Sigmoid colon (tissue), 7 donors: Measurements from ENCODE around the gene MAEL. TPM values are rescaled to one million over a fixed set of nuclear protein-coding genes. Genes with fewer than 3 reads are reported as not detected.

ENCODE experiments used
- DNase-seq: peaks from one replicate; pipeline ENCODE4 v3.0.0-alpha.2; 2019
- H3K27ac ChIP-seq, 4 donors: fragments of 200-600 bp; sonication (generic); one replicate each; pipeline ENCODE4 v1.5.1; 2016 to 2019; ENCODE audit warnings: mild to moderate bottlenecking in 1 of 4
- H3K27me3 ChIP-seq, 3 donors: fragments of 200-600 bp; sonication (generic); one replicate each; pipeline ENCODE4 v1.5.1; 2019; ENCODE audit warnings: mild to moderate bottlenecking in 1 of 3
- H3K36me3 ChIP-seq, 4 donors: fragments of 200-600 bp; sonication (generic); one replicate each; pipeline ENCODE4 v1.5.1; 2016 to 2019
- H3K4me1 ChIP-seq, 4 donors: fragments of 200-600 bp; sonication (generic); one replicate each; pipeline ENCODE4 v1.5.1; 2017 to 2019
- H3K4me3 ChIP-seq, 4 donors: fragments of 200-600 bp; sonication (generic); one replicate each; pipeline ENCODE4 v1.5.1; 2017 to 2019; ENCODE audit warnings: mild to moderate bottlenecking in 2 of 4, moderate library complexity in 1 of 4
- H3K9me3 ChIP-seq, 4 donors: fragments of 200-600 bp in 3 of 4; sonication (generic) in 3 of 4; one replicate each; pipeline versions ENCODE4 v1.5.1 to v1.6.1; 2013 to 2019
- CTCF ChIP-seq, 4 experiments: fragments of 450-650 bp in 3 of 4; fragments of 200-600 bp in 1 of 4; IDR thresholded peaks; one replicate each; pipeline ENCODE4 v1.5.1; 2016 to 2019; ENCODE audit warnings: antibody characterized with exemption in 4 of 4, mild to moderate bottlenecking in 3 of 4, moderate library complexity in 2 of 4
- EP300 ChIP-seq, 4 donors: sonication (generic); formaldehyde crosslinking; IDR thresholded peaks; one replicate each; pipeline ENCODE4 v1.6.1; 2017; ENCODE audit warnings: antibody characterized with exemption in 4 of 4
- POLR2A ChIP-seq, 2 donors: fragments of 450-650 bp; IDR thresholded peaks; one replicate each; pipeline ENCODE4 v1.6.1; 2016; ENCODE audit warnings: antibody characterized with exemption in 2 of 2, mild to moderate bottlenecking in 2 of 2, moderate library complexity in 2 of 2
- POLR2AphosphoS5 ChIP-seq, 4 donors: sonication (generic); formaldehyde crosslinking; IDR thresholded peaks; one replicate each; pipeline ENCODE4 v1.6.1; 2017; ENCODE audit warnings: antibody characterized with exemption in 4 of 4
- WGBS, 2 donors: extraction: QIAGEN DNeasy Blood & Tissue Kit; methylation state at CpG; one replicate each; pipeline ENCODE4 v1.1.7; 2013; 5-methylcytosine and 5-hydroxymethylcytosine counted together
- intact Hi-C: fragments of 100-400 bp; cut with DNase I; formaldehyde crosslinking; loops from one replicate; pipeline ENCODE4 v1.15.1; 2023
- polyA plus RNA-seq, 3 donors: library from polyadenylated mRNA; stranded (reverse); fragments of 200-250 nt; gene quantifications; one replicate each; pipeline ENCODE4 v1.2.3, GENCODE V29; 2013
- total RNA-seq, 4 donors: library from RNA; depleted of rRNA; stranded (reverse); fragments of >200 nt; gene quantifications; one replicate each; pipeline ENCODE4 v1.1.0, GENCODE V29; 2016
- donor health status: healthy with polysubstance abuse.
- donor health status: Bipolar disorder and iron deficiency.
- donor health status: healthy.

MAEL gene
- total and polyA plus RNA-seq, 7 donors, result 0.07 to 1.6 (median 1.1) TPM; not detected in 1

GRCh38 chr1:166980383-166980782, 8.7 kb upstream of the MAEL start:
- 77 to 81% methylated on average over 1 of the region's 1 CpG for WGBS, 2 donors
- Histone ChIP-seq H3K36me3 (no peaks in the 10 kb centered on the region), H3K4me3 (no peak overlapping the region), H3K4me1 (peaks cover 0 to 11% (median 4%) of the 10 kb centered on the region in 4 donors), H3K9me3 (no peaks in the 10 kb centered on the region), H3K27me3 (no peaks in the 10 kb centered on the region), H3K27ac (no peak overlapping the region)
- no peak for DNase-seq
- intact Hi-C loops, result no loop called here
- TF ChIP-seq POLR2AphosphoS5 (IDR thresholded peaks at IDR 0.05) (no peak), POLR2A (IDR thresholded peaks at IDR 0.05) (no peak), CTCF (IDR thresholded peaks at IDR 0.05) (no peak), EP300 (IDR thresholded peaks at IDR 0.05) (no peak)

- peaks cover 0 to 11% (median 4%) of the 10 kb centered on the region in 4 donors for H3K4me1 ChIP-seq
- H3K27ac ChIP-seq, result no peak overlapping the region
- no peak for TF ChIP-seq POLR2A (IDR thresholded peaks at IDR 0.05)
- TF ChIP-seq POLR2AphosphoS5 (IDR thresholded peaks at IDR 0.05), result no peak
- no peak for TF ChIP-seq EP300 (IDR thresholded peaks at IDR 0.05)
- no peak for TF ChIP-seq CTCF (IDR thresholded peaks at IDR 0.05)
- no peaks in the 10 kb centered on the region for H3K27me3 ChIP-seq
- 85 to 90% methylated on average over 3 of the region's 3 CpGs for WGBS, 2 donors
- intact Hi-C loops, result no loop called here
- no peak overlapping the region for H3K4me3 ChIP-seq
- no peaks in the 10 kb centered on the region for H3K36me3 ChIP-seq
- no peak for DNase-seq
- no peaks in the 10 kb centered on the region for H3K9me3 ChIP-seq
Measured at GRCh38 chr1:166980818-166981217, 8.3 kb upstream of the MAEL start.

GRCh38 chr1:166981589-166981988, 7.5 kb upstream of the MAEL start:
- H3K27me3 ChIP-seq, result no peaks in the 10 kb centered on the region
- H3K4me1 ChIP-seq, result peaks cover 0 to 4% (median under 1%) of the 10 kb centered on the region in 4 donors
- TF ChIP-seq CTCF (IDR thresholded peaks at IDR 0.05), result no peak
- TF ChIP-seq EP300 (IDR thresholded peaks at IDR 0.05), result no peak
- no peak for TF ChIP-seq POLR2A (IDR thresholded peaks at IDR 0.05)
- no peak for TF ChIP-seq POLR2AphosphoS5 (IDR thresholded peaks at IDR 0.05)
- H3K9me3 ChIP-seq, result no peaks in the 10 kb centered on the region
- H3K36me3 ChIP-seq, result no peaks in the 10 kb centered on the region
- no peak overlapping the region for H3K27ac ChIP-seq
- intact Hi-C loops, result no loop called here
- no peak overlapping the region for H3K4me3 ChIP-seq
- 51 to 96% methylated on average over 1 of the region's 1 CpG for WGBS, 2 donors
- no peak for DNase-seq

GRCh38 chr1:166999075-166999474, 10.0 kb downstream of the MAEL start:
- intact Hi-C loops, result no loop called here
- Histone ChIP-seq H3K9me3 (no peaks in the 10 kb centered on the region), H3K36me3 (no peaks in the 10 kb centered on the region), H3K27me3 (no peaks in the 10 kb centered on the region), H3K4me3 (no peak overlapping the region), H3K4me1 (no peaks in the 10 kb centered on the region), H3K27ac (no peak overlapping the region)
- TF ChIP-seq CTCF (IDR thresholded peaks at IDR 0.05) (no peak), POLR2AphosphoS5 (IDR thresholded peaks at IDR 0.05) (no peak), POLR2A (IDR thresholded peaks at IDR 0.05) (no peak), EP300 (IDR thresholded peaks at IDR 0.05) (no peak)
- WGBS, 2 donors, result 85 to 91% methylated on average over 1 of the region's 1 CpG
- no peak for DNase-seq

- 55 to 58% methylated on average over 3 of the region's 3 CpGs for WGBS, 2 donors
- DNase-seq, result no peak
- Histone ChIP-seq H3K4me3 (no peak overlapping the region), H3K36me3 (no peaks in the 10 kb centered on the region), H3K9me3 (no peaks in the 10 kb centered on the region), H3K27ac (no peak overlapping the region), H3K27me3 (no peaks in the 10 kb centered on the region), H3K4me1 (no peaks in the 10 kb centered on the region)
- TF ChIP-seq POLR2AphosphoS5 (IDR thresholded peaks at IDR 0.05) (no peak), CTCF (IDR thresholded peaks at IDR 0.05) (no peak), EP300 (IDR thresholded peaks at IDR 0.05) (no peak), POLR2A (IDR thresholded peaks at IDR 0.05) (no peak)
- intact Hi-C loops, result no loop called here
Measured at GRCh38 chr1:166999500-167000055, 10.5 kb downstream of the MAEL start.
